ENCODE results near the gene ENAH. TPM values are rescaled to one million over a fixed set of nuclear protein-coding genes. Genes with fewer than 3 reads are reported as not detected.

Gene ENAH
- total and polyA plus RNA-seq, 9 of the 15 experiments (the other 6 are each of a cell fraction or from before 2014, with no cell fraction given), result 0.03 to 1.2 (median 0.15) TPM

- TF ChIP-seq ZBTB43 (CRISPR knock-in tag; IDR thresholded peaks at IDR 0.05), result no peak
- TF ChIP-seq KLF6 (CRISPR knock-in tag; IDR thresholded peaks at IDR 0.05; ENCODE audit: borderline replicate concordance), result no peak
- no peak for TF ChIP-seq UBTF (IDR thresholded peaks at IDR 0.05; ENCODE audit: borderline replicate concordance in 1 of 2, low read depth in 2 of 2, low read length in 2 of 2)
- TF ChIP-seq ZNF174 (CRISPR knock-in tag; IDR thresholded peaks at IDR 0.05), result no peak
- TF ChIP-seq HMBOX1 (IDR thresholded peaks at IDR 0.05), result no peak
These were observed 113.3 kb downstream of the ENAH start (continued) for GRCh38 chr1:225539575-225539974.

- Histone ChIP-seq H3K9me3 (replicated peaks; ENCODE audit: control insufficient read depth, insufficient read depth, low read depth, low read length) (no peaks in the 10 kb centered on the region), H3K27me3 (ENCODE audit: control insufficient read depth in 2 of 2, insufficient read depth in 2 of 2, low read length in 2 of 2) (peaks cover 9 to 26% of the 10 kb centered on the region in 2 experiments; a peak in 4 of 5 replicates), H2AFZ (ENCODE audit: low read depth, low read length) (no peak overlapping the region), H3K9ac (ENCODE audit: insufficient read depth in 1 of 2, low read depth in 2 of 2, low read length in 2 of 2) (no peak overlapping the region), H3K27ac (ENCODE audit: extremely low read depth, low read depth, low read length) (no peak overlapping the region), H3K4me2 (ENCODE audit: insufficient read depth, low read length) (no peak overlapping the region), H3K9me1 (ENCODE audit: control insufficient read depth, insufficient read depth, low read length) (no peaks in the 10 kb centered on the region), H3K4me1 (replicated peaks in 1 of 2; ENCODE audit: control insufficient read depth in 2 of 2, insufficient read depth in 2 of 2, low read length in 2 of 2) (no peaks in the 10 kb centered on the region), H3K79me2 (ENCODE audit: control insufficient read depth, insufficient read depth, low read length) (no peaks in the 10 kb centered on the region), H3K4me3 (no peak overlapping the region), H3K36me3 (ENCODE audit: control insufficient read depth, insufficient read depth, low read length) (no peaks in the 10 kb centered on the region), H4K20me1 (replicated peaks; ENCODE audit: control insufficient read depth, insufficient read depth, low read length) (no peaks in the 10 kb centered on the region)
- POLR2A ChIA-PET, result interaction anchor here (0.6 kb wide), 2 partner anchors 94 to 1153 kb away, joined by 3 read pairs; no protein-coding TSS in a partner anchor
- FAIRE-seq (no peak), DNase-seq (ENCODE audit: extremely low read depth in 1 of 4, low spot score in 3 of 4) (no peak), ATAC-seq (no peak)
- BruUV-seq (replicated peaks), result no TSS peak
- intact Hi-C loops (cut with micrococcal nuclease), result no loop called here
- 0% methylated on average over 1 of the region's 1 CpG for WGBS (ENCODE audit: insufficient coverage, low coverage, missing lambda C conversion rate)
- in situ Hi-C loops (cut with MboI), result no loop called here
- CTCF ChIA-PET (ENCODE audit: low intra/inter-chr PET ratio), result no interaction called here
- no peak for TF ChIP-seq REST (IDR thresholded peaks at IDR 0.05; ENCODE audit: borderline replicate concordance)
- TF ChIP-seq REST (CRISPR knock-in tag; IDR thresholded peaks at IDR 0.05; ENCODE audit: low read depth), result no peak
- TF ChIP-seq NFIX (CRISPR knock-in tag; IDR thresholded peaks at IDR 0.05; ENCODE audit: low read depth), result no peak
These were observed 113.9 kb downstream of the ENAH start for GRCh38 chr1:225539069-225539468.
